Measurements from ENCODE around the gene SF3B5.

SF3B5 gene

GRCh38 chr6:144064402-144065212 lies 30.8 kb downstream of the SF3B5 start:
- TF ChIP-seq CTCF (IDR thresholded peaks at IDR 0.05; ENCODE audit: low read depth, low read length), result no peak
- peak overlapping the region; percentile 55 for H3K4me3 ChIP-seq (ENCODE audit: low read depth, low read length)

GRCh38 chr6:144063744-144064401 lies 31.5 kb downstream of the SF3B5 start:
- no peak for TF ChIP-seq CTCF (IDR thresholded peaks at IDR 0.05; ENCODE audit: low read depth, low read length)
- H3K4me3 ChIP-seq (ENCODE audit: low read depth, low read length), result peak overlapping the region; percentile 55

- H3K4me3 ChIP-seq (ENCODE audit: low read depth, low read length), result peak overlapping the region; percentile 55
Observed at GRCh38 chr6:144063246-144063743, 32.1 kb downstream of the SF3B5 start.

GRCh38 chr6:144062786-144063185 lies 32.6 kb downstream of the SF3B5 start:
- no peak overlapping the region for H3K4me3 ChIP-seq (ENCODE audit: low read depth, low read length)
- TF ChIP-seq CTCF (IDR thresholded peaks at IDR 0.05; ENCODE audit: low read depth, low read length), result no peak

More at GRCh38 chr6:144063246-144063743, 32.1 kb downstream of the SF3B5 start:
- TF ChIP-seq CTCF (IDR thresholded peaks at IDR 0.05; ENCODE audit: low read depth, low read length), result no peak

- no peak overlapping the region for H3K4me3 ChIP-seq (ENCODE audit: low read depth, low read length)
- no peak for TF ChIP-seq CTCF (IDR thresholded peaks at IDR 0.05; ENCODE audit: low read depth, low read length)
Observed at GRCh38 chr6:144059139-144059538, 36.2 kb downstream of the SF3B5 start.

GRCh38 chr6:144055121-144055931 lies 40.0 kb downstream of the SF3B5 start:
- H3K4me3 ChIP-seq (ENCODE audit: low read depth, low read length), result no peak overlapping the region
- no peak for TF ChIP-seq CTCF (IDR thresholded peaks at IDR 0.05; ENCODE audit: low read depth, low read length)
